ENCODE measurements around the gene PDIA6. TPM values are rescaled to one million over a fixed set of nuclear protein-coding genes. Genes with fewer than 3 reads are reported as not detected.
A peak's percentile ranks its signal among the peaks of the same experiment; 100 is the strongest.
"Not testable (repeated sequence)": the region's sequence is repeated elsewhere in the genome, so short reads cannot be mapped to it uniquely, and the experiment has no call there.

The PDIA6 gene
- total RNA-seq, 4 donors from 2014 or later: 63.7 to 91.1 (median 77.9) TPM

DNA sequence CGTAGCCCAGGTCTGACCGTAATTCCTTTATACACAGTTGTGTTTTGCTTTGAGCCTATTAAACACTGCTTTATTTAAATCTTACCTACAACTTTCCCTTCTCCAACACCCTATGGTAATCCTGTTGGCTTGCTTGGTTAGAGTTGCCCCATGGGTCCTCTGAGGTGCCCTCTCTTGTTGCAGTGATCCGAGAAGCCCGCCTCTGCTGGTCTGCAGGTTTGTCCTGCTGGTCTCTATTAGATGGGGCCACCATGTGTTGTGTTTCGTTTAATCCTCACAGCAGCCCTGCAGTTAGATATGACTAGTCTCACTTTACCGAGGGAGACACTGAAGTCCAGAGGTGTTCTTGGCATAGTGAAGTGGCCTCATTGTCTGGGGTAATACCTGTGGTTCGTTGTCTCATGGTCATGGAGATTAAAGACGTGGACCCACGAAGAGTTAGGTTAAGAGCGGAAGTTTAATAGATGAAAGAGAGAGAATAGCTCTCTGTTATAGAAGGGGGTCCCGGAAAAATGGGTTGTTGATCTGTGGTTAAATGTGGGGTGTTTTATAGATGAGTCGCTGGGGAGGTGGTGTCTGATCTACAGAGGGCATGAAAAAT lies 7.2 kb upstream of the PDIA6 start:
- Histone ChIP-seq H3K36me3 (no peaks in the 10 kb centered on the region), H3K27ac (no peak overlapping the region), H3K9me3 (no peaks in the 10 kb centered on the region), H3K4me3 (no peak overlapping the region), H3K4me1 (no peaks in the 10 kb centered on the region), H3K27me3 (no peaks in the 10 kb centered on the region)
- no peak for TF ChIP-seq POLR2A (IDR thresholded peaks at IDR 0.05)
- TF ChIP-seq, protein P1, sequence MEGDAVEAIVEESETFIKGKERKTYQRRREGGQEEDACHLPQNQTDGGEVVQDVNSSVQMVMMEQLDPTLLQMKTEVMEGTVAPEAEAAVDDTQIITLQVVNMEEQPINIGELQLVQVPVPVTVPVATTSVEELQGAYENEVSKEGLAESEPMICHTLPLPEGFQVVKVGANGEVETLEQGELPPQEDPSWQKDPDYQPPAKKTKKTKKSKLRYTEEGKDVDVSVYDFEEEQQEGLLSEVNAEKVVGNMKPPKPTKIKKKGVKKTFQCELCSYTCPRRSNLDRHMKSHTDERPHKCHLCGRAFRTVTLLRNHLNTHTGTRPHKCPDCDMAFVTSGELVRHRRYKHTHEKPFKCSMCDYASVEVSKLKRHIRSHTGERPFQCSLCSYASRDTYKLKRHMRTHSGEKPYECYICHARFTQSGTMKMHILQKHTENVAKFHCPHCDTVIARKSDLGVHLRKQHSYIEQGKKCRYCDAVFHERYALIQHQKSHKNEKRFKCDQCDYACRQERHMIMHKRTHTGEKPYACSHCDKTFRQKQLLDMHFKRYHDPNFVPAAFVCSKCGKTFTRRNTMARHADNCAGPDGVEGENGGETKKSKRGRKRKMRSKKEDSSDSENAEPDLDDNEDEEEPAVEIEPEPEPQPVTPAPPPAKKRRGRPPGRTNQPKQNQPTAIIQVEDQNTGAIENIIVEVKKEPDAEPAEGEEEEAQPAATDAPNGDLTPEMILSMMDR (IDR thresholded peaks at IDR 0.05): no peak
- peak in 1 of 3 donors; percentile 8 for DNase-seq

DNA sequence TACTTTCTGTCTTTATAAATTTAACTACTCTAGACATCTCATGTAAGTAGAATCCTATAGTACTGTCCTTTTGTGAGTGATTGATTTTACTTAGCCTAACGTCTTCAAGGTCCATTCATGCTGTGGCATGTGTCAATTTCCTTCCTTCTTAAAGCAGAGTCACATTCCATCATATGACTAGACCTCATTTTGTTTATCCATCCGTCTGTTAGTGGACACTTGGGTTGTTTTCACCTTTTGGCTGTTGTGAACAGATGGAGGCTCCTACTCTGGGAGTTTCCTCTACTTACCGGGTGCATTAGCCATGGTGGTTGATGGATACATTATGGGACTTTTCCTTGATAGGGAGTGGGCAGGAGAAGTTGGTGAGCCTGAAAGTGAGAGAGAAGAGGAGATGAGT lies 6.4 kb upstream of the PDIA6 start:
- H3K27ac ChIP-seq: no peak overlapping the region
- no peak overlapping the region for H3K4me3 ChIP-seq
- no peaks in the 10 kb centered on the region for H3K9me3 ChIP-seq
- DNase-seq: peak in 1 of 3 donors; percentile 1
- H3K36me3 ChIP-seq: no peaks in the 10 kb centered on the region
- H3K4me1 ChIP-seq: no peaks in the 10 kb centered on the region
- H3K27me3 ChIP-seq: no peaks in the 10 kb centered on the region
- TF ChIP-seq, protein P1 (IDR thresholded peaks at IDR 0.05): no peak
- TF ChIP-seq POLR2A (IDR thresholded peaks at IDR 0.05): no peak

DNA sequence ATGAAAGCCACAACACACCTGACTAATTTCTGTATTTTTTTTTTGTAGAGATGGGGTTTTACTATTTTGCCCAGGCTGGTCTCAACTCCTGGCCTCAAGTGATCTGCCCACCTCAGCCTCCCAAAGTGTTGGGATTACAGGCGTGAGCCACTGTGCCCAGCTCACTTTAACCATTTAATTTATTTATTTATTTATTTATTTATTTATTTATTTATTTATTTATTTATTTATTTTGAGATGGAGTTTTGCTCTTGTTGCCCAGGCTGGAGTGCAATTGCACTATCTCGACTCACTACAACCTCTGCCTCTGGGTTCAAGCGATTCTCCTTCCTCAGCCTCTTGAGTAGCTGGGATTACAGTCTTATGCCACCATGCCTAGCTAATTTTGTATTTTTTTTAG lies 5.7 kb upstream of the PDIA6 start:
- H3K4me1 ChIP-seq, H3K9me3 ChIP-seq, H3K27me3 ChIP-seq, H3K36me3 ChIP-seq, H3K27ac ChIP-seq, H3K4me3 ChIP-seq: not testable (repeated sequence)
- peak in 1 of 3 donors; percentile 2 for DNase-seq

DNA sequence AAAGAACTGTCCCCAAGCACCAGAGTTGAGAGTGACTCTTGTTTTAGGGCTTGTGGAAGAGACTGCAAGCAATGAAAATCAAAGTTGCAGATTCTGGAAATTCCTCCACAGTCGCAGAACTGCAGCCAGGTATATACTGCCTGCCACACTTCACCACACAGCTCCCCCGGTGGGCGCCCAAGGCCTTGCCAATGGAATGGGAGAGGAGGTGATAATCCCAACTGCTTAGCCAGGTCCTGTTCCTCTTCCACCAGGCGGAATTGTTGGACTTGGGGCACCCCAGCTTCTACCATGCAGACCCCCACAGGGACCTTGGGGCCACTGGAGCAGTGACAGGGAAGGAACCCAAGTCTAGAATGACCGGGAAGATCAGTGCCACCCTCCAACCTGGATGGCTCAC lies 4.8 kb upstream of the PDIA6 start:
- Histone ChIP-seq H3K9me3 (no peaks in the 10 kb centered on the region), H3K27me3 (no peaks in the 10 kb centered on the region), H3K4me3 (no peak overlapping the region), H3K4me1 (peaks cover 0 to 4% (median 0%) of the 10 kb centered on the region in 4 donors), H3K36me3 (no peaks in the 10 kb centered on the region), H3K27ac (no peak overlapping the region)
- peak in 1 of 3 donors; percentile 42 for DNase-seq
- TF ChIP-seq, protein P1 (IDR thresholded peaks at IDR 0.05): peak in 1 of 6 experiments; percentile 16
- no peak for TF ChIP-seq POLR2A (IDR thresholded peaks at IDR 0.05)

DNA sequence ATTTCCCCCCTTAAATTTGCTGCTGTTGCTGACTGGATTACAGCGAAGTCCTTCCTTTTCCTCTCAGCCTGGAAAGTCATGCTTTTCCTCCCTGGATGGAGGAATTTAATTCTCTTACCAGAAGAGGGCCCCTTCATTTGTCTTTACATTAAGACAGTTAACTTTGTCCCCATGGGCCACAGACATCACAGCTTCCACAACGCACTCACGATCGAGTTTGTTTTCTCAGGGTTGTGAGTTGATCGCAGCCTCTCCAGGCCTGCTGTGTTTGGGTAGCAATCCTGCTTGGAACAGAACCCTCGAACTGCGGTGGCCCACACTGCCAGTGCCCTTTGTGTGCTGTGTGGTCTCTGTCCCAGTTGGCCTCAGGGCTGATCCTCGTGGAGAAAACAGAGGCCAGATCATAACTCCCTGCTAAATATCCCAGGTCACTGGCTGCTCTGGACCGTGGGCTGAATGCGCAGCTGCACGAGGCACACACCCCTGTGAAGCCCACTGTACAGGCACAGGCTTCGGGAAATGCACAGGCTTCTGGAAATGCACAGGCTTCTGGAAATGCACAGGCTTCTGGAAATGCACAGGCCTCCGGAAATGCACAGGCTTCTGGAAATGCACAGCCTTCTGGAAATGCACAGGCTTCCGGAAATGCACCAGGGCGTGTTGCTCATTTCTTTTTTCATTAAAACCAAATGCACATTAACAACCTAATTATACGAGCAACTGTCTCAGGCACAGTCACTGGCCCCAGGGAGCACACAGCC lies 2.2 kb upstream of the PDIA6 start:
- Histone ChIP-seq H3K27me3 (no peaks in the 10 kb centered on the region), H3K4me3 (no peak overlapping the region), H3K9me3 (no peaks in the 10 kb centered on the region), H3K27ac (no peak overlapping the region), H3K4me1 (peaks cover 0 to 24% (median 5%) of the 10 kb centered on the region in 4 donors), H3K36me3 (no peaks in the 10 kb centered on the region)
- TF ChIP-seq, protein P1 (IDR thresholded peaks at IDR 0.05): no peak
- TF ChIP-seq POLR2A (IDR thresholded peaks at IDR 0.05): no peak
- no peak for DNase-seq

DNA sequence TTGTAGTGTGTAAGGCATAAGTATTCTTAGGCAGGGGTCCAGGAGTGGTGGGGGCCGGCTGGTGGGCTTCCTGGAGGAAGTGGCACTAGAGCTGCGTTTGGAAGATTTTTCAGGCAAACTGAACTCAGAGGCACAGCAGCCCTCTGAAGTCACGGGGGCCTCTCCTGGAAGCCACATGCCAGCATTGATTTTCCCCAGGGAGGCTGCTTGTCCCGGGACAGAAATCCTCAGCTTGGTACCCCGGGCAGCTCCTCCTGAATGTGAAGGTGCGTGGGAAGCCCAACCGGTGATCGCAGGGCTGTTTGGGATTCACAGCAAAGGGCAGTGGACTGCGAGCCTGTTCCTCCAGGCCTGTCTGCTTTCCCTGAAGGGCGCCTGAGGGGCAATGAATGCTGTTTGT lies 1.6 kb upstream of the PDIA6 start:
- Histone ChIP-seq H3K36me3 (no peaks in the 10 kb centered on the region), H3K27me3 (no peaks in the 10 kb centered on the region), H3K9me3 (no peaks in the 10 kb centered on the region), H3K4me1 (peaks cover 0 to 24% (median 5%) of the 10 kb centered on the region in 4 donors), H3K27ac (no peak overlapping the region), H3K4me3 (no peak overlapping the region)
- DNase-seq: no peak
- TF ChIP-seq, protein P1 (IDR thresholded peaks at IDR 0.05): no peak
- no peak for TF ChIP-seq POLR2A (IDR thresholded peaks at IDR 0.05)

DNA sequence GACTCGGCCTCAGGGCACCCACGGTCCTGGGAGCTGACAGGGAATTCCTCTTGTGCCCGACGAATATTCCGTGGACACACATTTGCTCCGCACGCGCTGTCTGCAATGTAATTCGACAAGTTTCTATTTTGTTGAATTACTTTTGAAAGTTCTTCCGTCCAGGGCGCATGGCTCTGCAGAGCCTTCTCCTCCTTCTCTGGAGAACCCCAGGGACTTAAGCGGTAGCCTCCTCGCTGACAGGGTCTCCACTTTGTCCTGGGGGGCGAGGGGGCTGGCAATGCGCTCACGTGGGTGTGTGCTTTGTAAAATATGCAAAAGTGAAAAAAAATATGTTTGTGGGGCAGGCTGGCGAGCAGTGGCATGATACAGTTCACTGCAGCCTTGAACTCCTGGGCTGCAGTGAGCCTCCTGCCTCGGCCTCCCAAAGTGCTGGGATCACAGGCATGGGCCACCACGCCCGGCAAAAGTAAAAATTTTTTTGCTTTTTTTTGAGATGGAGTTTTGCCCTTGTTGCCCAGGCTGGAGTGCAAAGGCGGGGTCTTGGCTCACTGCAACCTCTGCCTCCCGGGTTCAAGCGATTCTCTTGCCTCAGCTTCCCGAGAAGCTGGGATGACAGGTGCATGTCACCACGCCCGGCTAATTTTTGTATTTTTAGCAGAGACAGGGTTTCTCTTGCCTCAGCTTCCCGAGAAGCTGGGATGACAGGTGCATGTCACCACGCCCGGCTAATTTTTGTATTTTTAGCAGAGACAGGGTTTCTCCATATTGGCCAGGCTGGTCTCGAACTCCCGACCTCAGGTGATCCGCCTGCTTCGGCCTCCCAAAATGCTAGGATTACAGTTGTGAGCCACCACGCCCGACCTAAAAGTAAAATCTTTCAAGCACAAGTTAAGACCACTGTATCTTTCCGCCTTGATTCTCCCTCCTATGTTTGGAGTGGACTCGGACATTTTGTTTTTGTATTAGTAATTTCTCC lies 866 bp upstream of the PDIA6 start:
- Histone ChIP-seq H3K4me3 (peak overlapping the region; percentile 63 to 100 (median 83)), H3K27ac (peak overlapping the region; percentile 89 to 97 (median 92)), H3K4me1 (peaks cover 0 to 24% (median 5%) of the 10 kb centered on the region in 4 donors)
- H3K27me3 ChIP-seq, H3K36me3 ChIP-seq, H3K9me3 ChIP-seq, DNase-seq: not testable (repeated sequence)

All from Peyer's patch (tissue), 4 donors.